ENCODE results near the gene ZNF813.
"Not testable (repeated sequence)": the region's sequence is repeated elsewhere in the genome, so short reads cannot be mapped to it uniquely, and the experiment has no call there.

ZNF813 gene

DNA sequence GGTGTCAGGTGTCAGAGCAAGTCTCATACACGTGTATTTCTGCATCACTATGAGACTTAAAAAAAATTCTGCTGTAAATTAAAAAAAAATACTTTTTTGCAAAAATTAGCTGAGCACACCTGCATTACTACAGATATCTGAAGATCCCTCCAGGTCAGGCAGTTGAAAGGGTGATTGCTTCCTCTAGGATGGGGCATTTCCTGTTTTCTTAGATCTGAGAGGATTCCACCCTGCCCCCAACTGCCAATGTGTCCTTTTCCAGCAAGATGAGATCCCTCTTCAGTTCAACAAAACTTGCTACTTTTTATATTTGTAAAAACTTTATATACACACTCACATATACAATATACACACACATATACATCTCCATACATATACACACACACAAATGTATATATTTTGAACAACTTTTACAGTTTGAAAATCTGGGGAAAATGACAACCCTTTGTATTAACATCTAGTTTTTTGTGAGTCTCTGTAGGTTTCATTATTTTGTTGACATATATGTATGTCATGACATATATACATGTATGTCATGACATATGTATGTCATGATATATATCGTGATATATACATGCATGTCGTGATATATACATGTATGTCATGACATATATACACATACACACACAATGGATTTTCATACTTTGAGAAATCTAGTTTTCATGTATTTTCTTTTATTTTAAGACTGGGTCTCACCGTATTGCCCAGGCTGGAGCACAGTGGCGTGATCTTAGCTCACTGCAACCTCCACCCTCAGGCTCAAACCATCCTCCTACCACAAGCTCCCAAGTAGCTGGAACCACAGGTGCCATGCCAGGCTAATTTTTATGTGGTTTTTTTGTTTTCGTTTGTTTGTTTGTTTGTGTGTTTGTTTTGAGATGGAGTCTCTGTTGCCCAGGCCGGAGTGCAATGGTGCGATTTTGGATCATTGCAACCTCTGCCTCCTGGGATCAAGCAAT lies 17.8 kb downstream of the ZNF813 start:
- DNase-seq = no peak

GRCh38 chr19:53492153-53492552 lies 24.6 kb downstream of the ZNF813 start:
- DNase-seq = no peak

DNA sequence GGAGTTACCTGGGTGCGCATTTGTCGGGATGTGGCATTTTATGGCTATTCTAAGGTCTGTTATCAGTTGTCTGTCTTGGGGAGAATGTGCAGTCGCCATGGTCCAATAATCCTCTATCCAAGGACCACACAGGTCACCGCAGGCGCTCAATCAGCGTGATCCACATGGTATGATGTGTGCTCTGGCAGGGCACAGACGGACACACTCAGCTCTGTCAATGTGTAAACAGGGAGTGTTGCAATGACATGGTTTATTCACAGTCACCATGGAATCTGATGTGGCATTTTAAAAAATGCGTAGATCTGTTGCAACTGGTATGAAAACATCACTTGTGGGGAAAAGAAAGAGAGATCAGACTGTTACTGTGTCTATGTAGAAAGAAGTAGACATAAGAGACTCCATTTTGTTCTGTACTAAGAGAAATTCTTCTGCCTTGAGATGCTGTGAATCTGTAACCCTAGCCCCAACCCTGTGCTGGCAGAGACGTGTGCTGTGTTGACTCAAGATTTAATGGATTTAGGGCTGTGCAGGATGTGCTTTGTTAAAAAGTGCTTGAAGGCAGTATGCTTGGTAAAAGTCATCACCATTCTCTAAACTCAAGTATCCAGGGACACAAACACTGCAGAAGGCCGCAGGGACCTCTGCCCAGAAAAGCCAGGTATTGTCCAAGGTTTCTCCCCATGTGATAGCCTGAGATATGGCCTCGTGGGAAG lies 29.9 kb downstream of the ZNF813 start:
- not testable (repeated sequence) for DNase-seq

GRCh38 chr19:53498024-53498395 lies 30.5 kb downstream of the ZNF813 start:
- DNase-seq = not testable (repeated sequence)

DNA sequence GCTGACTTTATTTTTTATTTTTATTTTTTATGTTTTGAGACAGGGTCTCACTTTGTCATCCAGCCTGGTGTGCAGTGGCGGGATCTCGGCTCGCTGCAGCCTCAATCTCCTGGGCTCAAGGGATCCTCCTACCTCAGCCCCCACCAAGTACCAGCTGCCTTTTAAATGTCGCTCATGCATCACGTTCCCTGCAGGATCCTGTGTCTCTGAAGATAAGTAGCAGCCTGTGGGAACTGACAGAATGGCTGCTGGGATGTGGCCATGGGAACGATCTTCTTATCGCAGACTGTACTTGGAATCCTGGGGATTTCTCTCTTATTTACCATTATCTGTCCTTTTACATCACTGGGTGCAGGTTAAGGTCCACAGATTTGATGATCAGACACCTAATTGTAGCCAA lies 35.6 kb downstream of the ZNF813 start:
- peak; percentile 59 for DNase-seq

DNA sequence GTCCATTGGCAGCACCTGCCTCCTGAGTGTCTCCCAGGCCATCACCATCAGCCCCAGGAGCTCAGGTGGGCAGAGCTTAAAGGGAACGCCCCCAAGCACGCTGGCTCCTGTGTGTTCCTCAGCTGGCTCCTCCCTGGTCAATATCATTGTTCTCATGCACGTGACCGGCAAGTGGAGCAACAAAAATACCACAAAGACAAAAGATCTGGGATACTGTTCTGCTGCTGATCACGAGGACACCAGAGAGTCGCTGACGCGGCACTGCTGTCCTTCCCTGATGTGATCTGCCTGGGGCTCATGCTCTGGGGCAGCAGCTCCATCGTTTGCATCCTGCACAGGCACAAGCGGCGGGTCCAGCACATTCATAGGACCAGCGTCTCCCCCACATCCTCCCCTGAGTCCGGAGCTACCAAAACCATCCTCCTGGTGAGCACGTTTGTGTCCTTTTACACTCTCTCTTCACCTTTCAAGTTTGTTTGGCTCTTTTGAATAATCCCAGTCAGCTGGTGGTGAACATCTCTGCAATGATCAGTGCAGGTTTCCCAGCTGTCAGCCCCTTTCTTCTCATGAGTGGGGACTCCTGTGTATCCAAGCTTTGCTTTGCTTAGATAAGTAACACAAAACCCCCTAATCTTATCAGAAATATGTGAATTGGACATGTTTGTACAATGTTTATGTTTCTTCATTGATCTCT lies 36.3 kb downstream of the ZNF813 start:
- peak; percentile 56 for DNase-seq

GRCh38 chr19:53504365-53504703 lies 36.8 kb downstream of the ZNF813 start:
- DNase-seq = peak; percentile 5

DNA sequence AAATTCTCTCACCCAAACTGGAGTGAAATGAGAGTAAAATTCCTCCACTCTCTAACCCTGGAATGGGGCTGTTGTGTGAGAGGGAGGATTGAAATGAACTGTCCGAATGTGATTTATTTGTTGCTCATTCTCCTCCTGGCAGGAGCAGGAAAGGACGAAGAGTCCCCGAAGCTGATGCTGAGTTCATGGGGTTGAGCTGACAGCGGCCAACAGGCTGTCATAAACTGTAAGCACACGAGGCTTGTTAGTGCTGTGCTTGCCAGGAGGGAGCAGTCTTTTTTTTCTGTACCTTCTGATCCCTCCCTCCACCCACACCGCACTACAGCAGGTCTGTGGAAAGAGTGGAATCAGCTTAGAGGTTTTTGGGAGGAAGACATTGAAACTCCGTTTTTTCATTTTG lies 37.4 kb downstream of the ZNF813 start:
- DNase-seq = no peak

DNA sequence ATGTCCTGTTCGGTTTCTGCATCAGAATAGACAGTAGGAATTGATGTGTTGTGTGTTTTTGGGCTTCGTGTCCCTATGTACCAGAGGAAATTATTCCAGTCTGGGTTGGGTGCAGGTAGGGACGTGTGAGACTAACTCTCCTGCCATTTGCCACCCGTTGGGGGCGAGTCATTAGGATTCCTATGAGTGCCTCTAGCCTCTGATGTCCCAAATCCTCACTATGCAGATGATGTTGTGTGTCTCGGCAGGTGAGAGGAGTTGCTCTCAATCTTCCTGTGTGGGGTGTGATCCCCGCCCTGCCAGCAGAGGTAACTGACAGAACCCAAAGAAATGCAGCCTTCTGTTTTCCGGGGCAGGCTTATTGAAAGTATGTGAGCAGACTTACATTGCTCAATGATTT lies 39.2 kb downstream of the ZNF813 start:
- DNase-seq = no peak

DNA sequence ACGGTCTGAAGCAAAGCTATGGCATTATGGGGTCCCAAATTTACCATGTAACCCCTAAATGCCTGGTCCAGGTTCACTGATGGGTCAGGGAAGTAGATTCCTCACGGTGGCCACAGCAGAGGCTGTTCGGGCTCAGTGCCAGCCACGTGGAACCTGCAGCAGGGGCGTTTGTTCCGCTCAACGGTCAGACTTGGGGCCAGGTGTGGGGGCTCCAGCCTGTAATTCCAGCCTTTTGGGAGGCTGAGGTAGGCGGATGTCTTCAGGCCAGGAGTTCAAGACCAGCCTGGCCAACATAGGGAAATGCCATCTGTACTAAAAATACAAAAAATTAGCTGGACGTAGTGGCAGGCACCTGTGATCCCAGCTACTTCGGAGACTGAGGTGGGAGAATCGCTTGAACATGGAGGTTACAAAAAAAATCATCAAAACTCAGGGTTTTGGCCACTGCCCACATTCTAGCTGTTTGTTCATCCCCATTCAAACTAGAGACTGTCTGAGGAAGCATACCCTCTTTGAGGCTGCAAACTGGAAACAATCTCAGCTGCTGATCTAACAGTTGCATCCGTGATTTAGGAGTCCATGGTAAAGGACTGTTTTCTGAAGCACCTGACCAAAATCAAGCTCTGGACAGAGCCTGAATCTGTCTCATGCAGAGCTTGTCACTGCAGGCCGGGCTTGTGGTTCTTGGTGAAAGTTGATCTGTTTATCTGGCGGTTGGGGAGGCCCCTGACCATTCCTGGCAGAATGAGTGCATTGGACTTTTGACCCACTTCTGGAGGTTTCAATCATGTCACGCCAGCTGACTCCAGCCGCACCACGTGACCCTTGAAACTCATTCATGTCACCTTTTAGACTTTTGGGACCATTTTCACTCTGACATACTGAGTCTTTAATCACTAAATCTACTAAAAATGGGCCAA lies 40.2 kb downstream of the ZNF813 start:
- DNase-seq = no peak

DNA sequence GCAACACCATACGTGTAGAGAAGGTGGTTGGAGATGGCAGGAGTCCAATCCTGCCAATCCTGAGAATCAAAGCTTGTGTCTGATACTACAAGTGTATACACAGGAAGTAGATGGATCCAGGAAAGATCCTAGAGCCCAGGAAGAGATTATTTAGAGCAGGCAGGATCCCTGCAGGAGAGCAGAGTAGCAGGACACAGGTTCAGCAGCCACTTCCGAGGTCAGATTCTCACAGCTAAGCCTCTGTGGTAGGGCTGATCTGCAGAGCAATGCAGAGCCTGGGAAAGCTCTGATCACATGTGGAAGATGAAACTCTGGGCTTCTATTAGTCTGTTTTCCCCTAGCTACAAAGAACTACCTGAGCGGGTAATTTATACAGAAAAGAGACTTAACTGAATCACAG lies 41.9 kb downstream of the ZNF813 start:
- DNase-seq = no peak

GRCh38 chr19:53509845-53510244 lies 42.3 kb downstream of the ZNF813 start:
- no peak for DNase-seq

GRCh38 chr19:53511357-53511756 lies 43.8 kb downstream of the ZNF813 start:
- DNase-seq = no peak

GRCh38 chr19:53511933-53512374 lies 44.4 kb downstream of the ZNF813 start:
- DNase-seq = peak; percentile 10

DNA sequence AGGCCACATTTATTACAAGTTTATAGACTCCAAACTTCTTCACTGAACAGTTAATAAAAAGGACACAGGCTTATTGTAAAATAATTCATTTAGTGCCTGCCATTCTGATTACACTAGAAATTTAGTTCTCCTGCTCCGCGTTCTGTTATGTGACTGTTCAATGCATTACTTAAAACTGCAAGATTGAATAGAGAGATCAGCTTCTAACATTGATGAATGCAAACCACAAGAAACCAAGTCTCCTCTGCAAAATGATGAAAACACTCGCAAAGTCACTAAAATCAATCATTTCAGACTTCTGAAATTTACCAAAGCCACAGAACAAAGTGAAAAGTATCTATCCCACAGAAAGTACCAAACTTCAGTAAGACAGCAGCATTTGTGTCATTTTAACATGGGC lies 47.5 kb downstream of the ZNF813 start:
- not testable (repeated sequence) for DNase-seq

DNA sequence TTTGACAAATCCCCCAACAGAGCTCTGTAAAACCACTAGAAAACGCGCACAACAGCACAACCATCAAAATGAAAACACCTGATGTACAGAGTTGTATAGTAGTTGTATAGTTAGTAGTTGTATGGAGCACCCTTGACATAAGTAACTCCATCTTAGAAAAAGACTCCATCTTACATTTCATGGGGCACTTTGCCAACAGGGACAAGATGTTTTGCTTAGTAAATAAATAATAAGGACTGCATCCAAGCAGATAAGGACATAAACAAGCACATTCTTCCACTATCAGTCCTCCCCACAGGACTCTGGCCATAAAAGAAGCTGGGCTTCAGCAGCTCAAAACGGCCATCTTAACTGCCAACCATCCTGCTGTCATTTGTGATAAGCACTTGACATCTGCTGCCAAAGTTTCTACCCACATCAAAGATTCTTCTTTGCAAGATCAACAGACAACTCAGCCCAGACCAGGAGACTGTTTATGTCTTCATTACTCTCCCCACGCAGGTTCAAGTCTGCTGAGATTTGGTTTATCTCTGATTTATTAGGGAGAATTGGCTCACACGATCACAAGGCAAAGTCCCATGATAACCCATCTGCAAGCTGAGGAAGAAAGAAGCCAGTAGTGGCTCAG lies 49.7 kb downstream of the ZNF813 start:
- no peak for DNase-seq

GRCh38 chr19:53518121-53518520 lies 50.6 kb downstream of the ZNF813 start:
- no peak for DNase-seq

DNA sequence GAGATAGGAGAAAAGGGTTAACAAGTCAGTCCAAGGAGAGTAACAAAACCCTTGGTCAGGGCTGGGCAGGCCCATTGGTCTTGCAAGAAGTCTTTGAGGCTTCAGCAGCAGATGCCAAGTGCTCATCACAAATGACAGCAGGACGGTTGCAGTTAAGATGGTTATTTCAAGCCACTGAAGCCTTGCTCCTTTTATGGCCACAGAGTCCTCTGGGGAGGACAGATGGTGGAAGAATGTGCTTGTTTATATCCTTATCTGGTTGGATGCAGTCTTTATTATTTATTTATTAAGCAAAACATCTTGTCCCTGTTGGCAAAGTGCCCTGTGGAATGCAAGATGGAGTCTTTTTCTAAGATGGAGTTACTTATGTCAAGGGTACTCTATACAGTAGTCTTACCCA lies 51.2 kb downstream of the ZNF813 start:
- no peak for DNase-seq

DNA sequence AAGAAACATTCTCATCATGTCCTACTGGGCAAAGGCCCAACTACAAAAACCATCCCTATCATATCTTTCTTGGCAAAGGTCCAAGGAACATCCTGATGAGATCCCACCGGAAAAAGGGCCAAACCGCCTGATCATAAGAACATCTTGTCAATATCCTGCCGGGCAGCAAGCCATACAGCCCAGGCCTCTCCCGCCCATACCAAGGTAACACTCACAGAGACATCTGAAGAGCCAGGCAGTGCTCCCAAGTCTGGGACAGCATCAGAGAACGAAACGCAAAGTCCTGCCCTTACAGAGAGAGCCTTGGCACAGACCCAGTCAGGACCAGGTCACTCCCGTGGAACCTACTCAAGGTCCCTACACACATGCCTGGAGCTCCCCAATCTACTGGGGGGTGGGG lies 51.9 kb downstream of the ZNF813 start:
- DNase-seq = no peak

GRCh38 chr19:53520163-53520546 lies 52.6 kb downstream of the ZNF813 start:
- no peak for DNase-seq

GRCh38 chr19:53520547-53521372 lies 53.2 kb downstream of the ZNF813 start:
- DNase-seq = peak; percentile 97
